ENCODE results near the gene LMNA. TPM values are rescaled to one million over a fixed set of nuclear protein-coding genes. Genes with fewer than 3 reads are reported as not detected.
A peak's percentile ranks its signal among the peaks of the same experiment; 100 is the strongest.

The LMNA gene
- total RNA-seq, 1 donor from 2014 or later = 20.5 TPM

DNA sequence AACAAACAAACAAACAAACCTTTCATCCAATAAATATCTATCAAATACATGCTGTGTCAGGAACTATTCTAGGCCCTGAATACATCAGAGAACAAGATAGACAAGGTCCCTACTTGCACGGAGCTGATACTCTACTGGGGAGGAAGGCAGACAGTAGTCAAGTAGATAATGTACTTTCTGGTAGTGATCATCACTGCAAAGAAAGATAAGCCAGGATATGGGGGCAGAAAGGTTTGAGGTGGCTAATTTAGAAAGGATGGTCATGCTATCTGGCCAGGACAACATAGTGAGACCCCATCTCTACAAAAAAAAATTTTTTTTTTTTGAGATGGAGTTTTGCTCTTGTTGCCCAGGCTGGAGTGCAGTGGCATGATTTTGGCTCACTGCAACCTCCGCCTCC lies 22.9 kb upstream of the LMNA start:
- Histone ChIP-seq H3K4me1 (peaks cover 6% of the 10 kb centered on the region), H3K4me3 (no peak overlapping the region), H2AFZ (replicated peaks) (no peak overlapping the region), H3K27me3 (no peaks in the 10 kb centered on the region), H3K4me2 (no peak overlapping the region), H3K9me3 (ENCODE audit: low read depth) (no peaks in the 10 kb centered on the region), H3K27ac (no peak overlapping the region), H3K36me3 (peaks cover 6% of the 10 kb centered on the region), H3K9ac (no peak overlapping the region), H4K20me1 (ENCODE audit: low read depth) (peaks cover 100% of the 10 kb centered on the region), H3K79me2 (ENCODE audit: low read depth) (peaks cover 86% of the 10 kb centered on the region), H3F3A (ENCODE audit: low read depth) (peaks cover 40% of the 10 kb centered on the region)
- Mint-ChIP-seq H3K27ac (no peak overlapping the region), H3K36me3 (peaks cover 28% of the 10 kb centered on the region), H3K4me3 (peak overlapping the region; percentile 25), H3K27me3 (ENCODE audit: insufficient read depth, low read depth) (peaks cover 7% of the 10 kb centered on the region), H3K9me3 (no peaks in the 10 kb centered on the region), H3K4me1 (peaks cover 36% of the 10 kb centered on the region)
- DNase-seq (ENCODE audit: low spot score) = no peak
- no peak for TF ChIP-seq EZH2phosphoT487 (IDR thresholded peaks at IDR 0.05)
- TF ChIP-seq EZH2 (IDR thresholded peaks at IDR 0.05) = no peak

DNA sequence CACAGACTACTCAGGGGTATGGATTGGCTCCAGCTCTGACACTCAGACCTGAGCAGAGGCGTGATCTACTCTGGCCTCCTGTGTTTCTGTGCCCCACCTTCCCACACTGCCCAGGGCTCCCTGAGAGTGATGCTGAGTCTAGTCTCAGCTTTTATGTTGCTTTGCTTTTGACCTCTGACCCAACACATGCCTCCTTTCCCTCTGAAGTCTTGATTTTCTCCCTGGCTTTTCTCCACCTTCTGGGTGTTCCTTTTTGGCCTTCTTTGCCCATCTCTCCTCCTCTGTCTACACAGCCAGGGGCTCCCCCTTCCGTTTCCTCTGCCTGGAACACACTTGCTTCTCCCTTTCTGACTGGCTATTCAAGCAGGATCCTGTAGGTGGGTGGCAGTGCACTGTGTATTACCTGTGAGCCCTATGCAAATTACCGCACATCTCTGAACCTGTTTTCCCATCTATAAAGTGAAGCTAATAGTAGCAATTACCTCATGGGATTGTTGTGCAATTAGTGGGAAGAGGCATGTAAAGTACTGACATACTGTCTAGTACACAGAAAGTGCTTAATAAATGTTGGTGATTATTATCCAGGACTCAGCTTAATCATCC lies 18.5 kb upstream of the LMNA start:
- peaks cover 15% of the 10 kb centered on the region for H3K4me1 ChIP-seq
- TF ChIP-seq, protein P1, sequence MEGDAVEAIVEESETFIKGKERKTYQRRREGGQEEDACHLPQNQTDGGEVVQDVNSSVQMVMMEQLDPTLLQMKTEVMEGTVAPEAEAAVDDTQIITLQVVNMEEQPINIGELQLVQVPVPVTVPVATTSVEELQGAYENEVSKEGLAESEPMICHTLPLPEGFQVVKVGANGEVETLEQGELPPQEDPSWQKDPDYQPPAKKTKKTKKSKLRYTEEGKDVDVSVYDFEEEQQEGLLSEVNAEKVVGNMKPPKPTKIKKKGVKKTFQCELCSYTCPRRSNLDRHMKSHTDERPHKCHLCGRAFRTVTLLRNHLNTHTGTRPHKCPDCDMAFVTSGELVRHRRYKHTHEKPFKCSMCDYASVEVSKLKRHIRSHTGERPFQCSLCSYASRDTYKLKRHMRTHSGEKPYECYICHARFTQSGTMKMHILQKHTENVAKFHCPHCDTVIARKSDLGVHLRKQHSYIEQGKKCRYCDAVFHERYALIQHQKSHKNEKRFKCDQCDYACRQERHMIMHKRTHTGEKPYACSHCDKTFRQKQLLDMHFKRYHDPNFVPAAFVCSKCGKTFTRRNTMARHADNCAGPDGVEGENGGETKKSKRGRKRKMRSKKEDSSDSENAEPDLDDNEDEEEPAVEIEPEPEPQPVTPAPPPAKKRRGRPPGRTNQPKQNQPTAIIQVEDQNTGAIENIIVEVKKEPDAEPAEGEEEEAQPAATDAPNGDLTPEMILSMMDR (IDR thresholded peaks at IDR 0.05) = no peak
- TF ChIP-seq EZH2 (IDR thresholded peaks at IDR 0.05) (no peak), EZH2phosphoT487 (IDR thresholded peaks at IDR 0.05) (no peak)
- no peaks in the 10 kb centered on the region for H3K9me3 ChIP-seq (ENCODE audit: low read depth)
- H2AFZ ChIP-seq (replicated peaks) = no peak overlapping the region
- H3K79me2 ChIP-seq (ENCODE audit: low read depth) = peaks cover 85% of the 10 kb centered on the region
- no peak for DNase-seq (ENCODE audit: low spot score)
- peaks cover 44% of the 10 kb centered on the region for H3F3A ChIP-seq (ENCODE audit: low read depth)
- peaks cover 100% of the 10 kb centered on the region for H4K20me1 ChIP-seq (ENCODE audit: low read depth)
- H3K27me3 ChIP-seq = no peaks in the 10 kb centered on the region
- no peak overlapping the region for H3K27ac Mint-ChIP-seq
- H3K4me2 ChIP-seq = no peak overlapping the region
- peaks cover 43% of the 10 kb centered on the region for H3K36me3 Mint-ChIP-seq
- peaks cover 9% of the 10 kb centered on the region for H3K27me3 Mint-ChIP-seq (ENCODE audit: insufficient read depth, low read depth)
- H3K4me3 Mint-ChIP-seq = no peak overlapping the region
- no peaks in the 10 kb centered on the region for H3K9me3 Mint-ChIP-seq
- H3K4me3 ChIP-seq = no peak overlapping the region
- H3K9ac ChIP-seq = no peak overlapping the region
- peaks cover 6% of the 10 kb centered on the region for H3K36me3 ChIP-seq
- peaks cover 35% of the 10 kb centered on the region for H3K4me1 Mint-ChIP-seq
- peak overlapping the region; percentile 67 for H3K27ac ChIP-seq

DNA sequence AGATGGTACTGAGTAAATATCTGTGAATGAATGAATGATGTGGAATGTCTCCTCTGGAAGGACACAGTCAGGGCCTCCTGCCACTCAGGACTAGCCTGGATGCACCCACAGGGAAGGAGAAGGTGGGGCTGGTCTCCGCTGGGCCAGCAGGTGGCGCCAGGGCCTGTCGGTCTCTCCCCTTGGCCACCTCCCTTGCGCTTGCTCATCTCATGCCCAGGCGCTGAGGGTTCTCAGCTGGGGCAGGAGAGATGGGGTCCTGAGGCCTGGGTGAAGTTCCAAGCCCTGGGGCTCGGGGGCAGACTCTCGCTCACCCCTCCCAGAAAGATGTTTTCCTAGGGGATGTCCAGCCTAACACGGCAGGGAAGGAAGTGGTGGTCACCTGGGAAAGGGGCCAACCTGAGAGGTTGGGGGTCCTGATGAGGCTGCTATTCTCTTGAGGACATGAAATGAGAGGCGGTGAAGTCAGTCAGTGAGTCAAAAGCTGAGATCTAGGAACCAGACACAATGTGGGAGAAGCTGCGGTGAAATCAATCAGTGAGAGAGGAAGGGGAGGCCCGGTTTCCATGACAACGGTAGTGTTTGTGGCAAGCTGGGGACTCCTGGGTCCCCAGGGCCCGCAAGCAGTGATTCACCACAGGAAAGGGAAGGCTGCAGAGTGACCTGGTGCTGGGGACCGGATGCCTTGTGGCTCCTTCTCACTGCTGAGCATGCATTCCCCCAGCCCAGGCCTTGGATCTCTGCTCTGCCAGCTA lies 17.7 kb upstream of the LMNA start:
- DNase-seq (ENCODE audit: low spot score) = peak; percentile 84
- TF ChIP-seq, protein P1 (IDR thresholded peaks at IDR 0.05) = peak; percentile 90
- TF ChIP-seq EZH2 (IDR thresholded peaks at IDR 0.05) = no peak
- TF ChIP-seq EZH2phosphoT487 (IDR thresholded peaks at IDR 0.05) = no peak
- no peak overlapping the region for H3K4me2 ChIP-seq
- H3K27ac ChIP-seq = no peak overlapping the region
- Mint-ChIP-seq H3K4me1 (peaks cover 41% of the 10 kb centered on the region), H3K27ac (peak overlapping the region; percentile 31), H3K4me3 (no peak overlapping the region), H3K36me3 (peaks cover 43% of the 10 kb centered on the region), H3K9me3 (no peaks in the 10 kb centered on the region), H3K27me3 (ENCODE audit: insufficient read depth, low read depth) (peaks cover 9% of the 10 kb centered on the region)
- peaks cover 100% of the 10 kb centered on the region for H4K20me1 ChIP-seq (ENCODE audit: low read depth)
- no peaks in the 10 kb centered on the region for H3K27me3 ChIP-seq
- H3F3A ChIP-seq (ENCODE audit: low read depth) = peaks cover 44% of the 10 kb centered on the region
- no peak overlapping the region for H3K4me3 ChIP-seq
- no peak overlapping the region for H2AFZ ChIP-seq (replicated peaks)
- H3K36me3 ChIP-seq = peaks cover 3% of the 10 kb centered on the region
- no peak overlapping the region for H3K9ac ChIP-seq
- H3K9me3 ChIP-seq (ENCODE audit: low read depth) = no peaks in the 10 kb centered on the region
- peaks cover 83% of the 10 kb centered on the region for H3K79me2 ChIP-seq (ENCODE audit: low read depth)
- peaks cover 15% of the 10 kb centered on the region for H3K4me1 ChIP-seq
